Measurements from ENCODE around the gene OTUB2.

- TF ChIP-seq CTCF (IDR thresholded peaks at IDR 0.05) (no peak), POLR2A (IDR thresholded peaks at IDR 0.05) (no peak)
These were observed at the start of gene OTUB2 for GRCh38 chr14:94026173-94026888.

Data from esophagus squamous epithelium (tissue), 4 donors.